Measurements from ENCODE around the gene DSG2.

The DSG2 gene

DNA sequence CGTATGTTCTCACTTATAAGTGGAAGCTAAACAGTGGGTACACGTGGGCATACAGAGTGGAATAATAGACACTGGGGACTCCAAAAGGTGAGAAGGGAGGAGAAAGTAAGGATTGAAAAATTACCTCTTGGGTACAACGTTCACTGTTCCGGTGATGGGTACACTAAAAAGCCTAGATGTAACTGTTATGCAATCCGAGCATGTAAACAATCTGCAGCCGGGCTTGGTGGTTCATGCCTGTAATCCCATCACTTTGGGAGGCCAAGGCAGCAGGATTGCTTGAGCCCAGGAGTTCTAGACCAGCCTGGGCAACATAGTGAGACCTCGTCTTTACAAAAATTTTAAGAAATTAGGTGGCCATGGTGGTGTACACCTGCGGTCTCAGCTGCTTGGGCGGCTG lies 60.6 kb downstream of the DSG2 start:
- H3K4me3 ChIP-seq (ENCODE audit: low read depth, low read length): no peak overlapping the region
- TF ChIP-seq CTCF (IDR thresholded peaks at IDR 0.05; ENCODE audit: low read depth, low read length): no peak
- H3K27ac ChIP-seq: no peak overlapping the region
- no peaks in the 10 kb centered on the region for H3K9me3 ChIP-seq (ENCODE audit: severe bottlenecking)
- H3K36me3 ChIP-seq: no peaks in the 10 kb centered on the region
- H3K27me3 ChIP-seq (ENCODE audit: insufficient read depth, low read depth, severe bottlenecking): no peaks in the 10 kb centered on the region
- no peak for DNase-seq

GRCh38 chr18:31562726-31563125 lies 64.7 kb downstream of the DSG2 start:
- no peak for TF ChIP-seq CTCF (IDR thresholded peaks at IDR 0.05; ENCODE audit: low read depth, low read length)
- no peaks in the 10 kb centered on the region for H3K36me3 ChIP-seq
- no peaks in the 10 kb centered on the region for H3K27me3 ChIP-seq (ENCODE audit: insufficient read depth, low read depth, severe bottlenecking)
- H3K4me3 ChIP-seq (ENCODE audit: low read depth, low read length): no peak overlapping the region
- no peak for DNase-seq
- H3K27ac ChIP-seq: no peak overlapping the region
- H3K9me3 ChIP-seq (ENCODE audit: severe bottlenecking): no peaks in the 10 kb centered on the region

DNA sequence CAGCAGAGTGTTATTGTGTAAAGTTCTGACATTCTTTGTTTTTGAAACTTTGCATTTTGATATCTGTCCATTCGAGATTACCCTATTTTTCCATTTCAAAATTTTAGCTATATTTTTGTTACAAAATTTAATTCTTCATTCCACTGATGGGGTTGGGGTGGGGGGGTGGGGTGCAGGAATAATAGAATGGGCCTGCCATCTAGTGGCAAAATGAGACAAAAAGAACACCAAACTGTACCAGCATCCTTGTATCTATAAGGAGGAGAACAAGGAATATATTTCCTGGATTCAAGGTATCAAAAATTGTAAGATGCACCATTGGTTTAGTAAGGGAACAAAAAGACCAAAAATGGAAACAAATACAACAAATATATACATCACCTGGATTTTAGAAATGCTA lies 65.8 kb downstream of the DSG2 start:
- DNase-seq: no peak
- Histone ChIP-seq H3K27ac (no peak overlapping the region), H3K27me3 (ENCODE audit: insufficient read depth, low read depth, severe bottlenecking) (no peaks in the 10 kb centered on the region), H3K4me3 (ENCODE audit: low read depth, low read length) (no peak overlapping the region), H3K36me3 (no peaks in the 10 kb centered on the region), H3K9me3 (ENCODE audit: severe bottlenecking) (no peaks in the 10 kb centered on the region)
- no peak for TF ChIP-seq CTCF (IDR thresholded peaks at IDR 0.05; ENCODE audit: low read depth, low read length)

DNA sequence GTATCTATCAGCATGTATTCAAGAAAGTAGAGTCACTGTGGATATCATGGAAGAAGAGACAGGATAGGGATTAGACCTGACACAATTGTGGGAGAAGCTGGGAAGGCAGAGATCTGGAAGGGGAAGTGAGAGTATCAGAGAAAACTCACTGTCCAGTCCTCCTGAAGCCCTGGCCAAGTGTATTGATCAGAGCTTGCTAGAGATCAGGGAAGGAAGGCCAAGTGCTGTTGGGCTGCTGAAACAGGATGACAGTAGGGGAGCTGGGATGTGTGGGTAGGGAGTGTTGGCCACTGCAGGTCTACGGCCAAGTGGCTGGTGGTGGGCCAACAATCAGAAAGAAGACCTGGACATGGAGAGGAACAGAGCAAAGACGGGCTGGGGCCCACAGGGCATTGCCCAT lies 67.4 kb downstream of the DSG2 start:
- Histone ChIP-seq H3K27ac (no peak overlapping the region), H3K36me3 (no peaks in the 10 kb centered on the region), H3K4me3 (ENCODE audit: low read depth, low read length) (no peak overlapping the region), H3K9me3 (ENCODE audit: severe bottlenecking) (no peaks in the 10 kb centered on the region), H3K27me3 (ENCODE audit: insufficient read depth, low read depth, severe bottlenecking) (peaks cover 2% of the 10 kb centered on the region)
- no peak for TF ChIP-seq CTCF (IDR thresholded peaks at IDR 0.05; ENCODE audit: low read depth, low read length)
- DNase-seq: no peak

DNA sequence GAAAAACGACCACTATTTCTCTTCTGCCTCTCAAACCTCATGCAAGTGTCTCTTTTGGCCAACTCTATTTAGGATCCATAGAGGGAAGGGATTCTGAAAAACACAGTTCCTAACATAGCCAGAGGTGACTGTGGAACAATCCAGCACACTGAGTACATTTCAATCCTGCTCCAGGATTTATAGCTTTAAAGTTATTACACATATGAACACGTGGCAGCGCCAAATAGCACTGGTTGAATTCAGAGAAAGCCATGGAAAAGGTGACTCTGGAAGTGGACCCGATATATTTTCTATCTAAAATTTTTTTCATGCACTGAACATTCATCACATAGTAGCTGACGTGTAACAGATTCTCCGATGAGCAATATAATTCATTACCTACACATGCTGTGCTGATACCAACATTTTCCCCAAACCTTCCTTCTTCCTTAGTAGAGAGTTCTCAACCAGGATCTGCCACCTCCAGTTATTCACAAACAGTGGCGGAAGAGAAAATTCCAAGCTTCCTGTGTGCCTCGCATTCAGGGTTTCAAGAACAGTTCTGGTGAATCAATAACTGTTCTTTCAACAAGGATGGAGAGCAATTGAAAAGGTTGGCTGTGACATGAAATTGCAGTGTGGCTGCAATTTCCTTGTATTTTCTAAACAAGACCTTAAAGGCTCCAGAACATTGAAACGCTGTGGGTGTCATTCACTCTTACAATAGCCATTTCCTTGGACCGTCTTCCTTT lies 68.0 kb downstream of the DSG2 start:
- Histone ChIP-seq H3K27me3 (ENCODE audit: insufficient read depth, low read depth, severe bottlenecking) (peaks cover 6% of the 10 kb centered on the region), H3K4me3 (ENCODE audit: low read depth, low read length) (no peak overlapping the region), H3K9me3 (ENCODE audit: severe bottlenecking) (no peaks in the 10 kb centered on the region), H3K27ac (no peak overlapping the region), H3K36me3 (no peaks in the 10 kb centered on the region)
- no peak for TF ChIP-seq CTCF (IDR thresholded peaks at IDR 0.05; ENCODE audit: low read depth, low read length)
- DNase-seq: no peak

All from WERI-Rb-1 (cell line).